HEK293 (cell line): Measurements from ENCODE around the gene OXSR1.

ENCODE experiments used
- CTCF ChIA-PET: fragments of 350-600 bp; formaldehyde crosslinking; extraction: SDS; loops from one replicate; lab custom pipeline; 2021; ENCODE audit warnings: antibody characterized with exemption; lab: Yijun Ruan, JAX
- POLR2A ChIA-PET: fragments of 300-600 bp; formaldehyde crosslinking; extraction: SDS; loops from one replicate; lab custom pipeline; 2020; ENCODE audit warnings: antibody characterized with exemption, inconsistent platforms; lab: Yijun Ruan, JAX
- H3K27ac ChIP-seq: fragments of 200-500 bp; sonication (Bioruptor generic); 2 replicates; pipeline ENCODE4 v1.5.1; 2014; ENCODE audit warnings: low read depth, low read length, control low read depth, inconsistent platforms; ENCODE audit errors: extremely low read depth
- H3K36me3 ChIP-seq, 2 experiments: fragments of 200-500 bp in 1 of 2; sonication (Bioruptor generic) in 1 of 2; 1 replicate in 1 of 2; 2 replicates in 1 of 2; pipeline ENCODE4 v1.5.1; 2014 to 2017; ENCODE audit warnings: inconsistent platforms in 2 of 2, low read length in 2 of 2; ENCODE audit not compliant: control insufficient read depth in 2 of 2, insufficient read depth in 1 of 2
- H3K4me1 ChIP-seq: fragments of 200-500 bp; sonication (Bioruptor generic); 2 replicates; pipeline ENCODE4 v1.5.1; 2014; ENCODE audit warnings: mild to moderate bottlenecking, low read length, inconsistent platforms; ENCODE audit not compliant: control insufficient read depth, insufficient read depth
- H3K4me3 ChIP-seq: 2 replicates; pipeline ENCODE4 v1.5.1; 2011; ENCODE audit warnings: low read depth, mild to moderate bottlenecking, control low read depth, low read length, moderate library complexity
- H3K9me3 ChIP-seq: fragments of 200-500 bp; sonication (Bioruptor generic); 2 replicates; pipeline ENCODE4 v1.5.1; 2014; ENCODE audit warnings: low read depth, low read length, inconsistent platforms; ENCODE audit not compliant: control insufficient read depth, insufficient read depth
- ATF2 ChIP-seq: fragments of 450-650 bp; formaldehyde crosslinking; IDR thresholded peaks from 2 replicates; pipeline ENCODE4 v1.5.1; 2016; ENCODE audit warnings: missing biosample characterization, missing genetic modification characterization, low read depth
- KLF16 ChIP-seq: fragments of 450-650 bp; formaldehyde crosslinking; IDR thresholded peaks from 2 replicates; pipeline ENCODE4 v1.5.1; 2017; ENCODE audit warnings: missing biosample characterization, missing genetic modification characterization
- KLF7 ChIP-seq: fragments of 450-650 bp; formaldehyde crosslinking; IDR thresholded peaks from 2 replicates; pipeline ENCODE4 v1.5.1; 2016; ENCODE audit warnings: missing biosample characterization, missing genetic modification characterization, borderline replicate concordance
- KLF9 ChIP-seq: fragments of 450-650 bp; formaldehyde crosslinking; IDR thresholded peaks from 2 replicates; pipeline ENCODE4 v1.5.1; 2016; ENCODE audit warnings: missing biosample characterization, missing genetic modification characterization, low read depth
- OVOL3 ChIP-seq: fragments of 450-650 bp; formaldehyde crosslinking; IDR thresholded peaks from 2 replicates; pipeline ENCODE4 v1.5.1; 2016; ENCODE audit warnings: missing biosample characterization, missing genetic modification characterization
- PATZ1 ChIP-seq: fragments of 450-650 bp; formaldehyde crosslinking; IDR thresholded peaks from 2 replicates; pipeline ENCODE4 v1.5.1; 2016; ENCODE audit warnings: missing biosample characterization, missing genetic modification characterization
- REST ChIP-seq: fragments of 450-650 bp; formaldehyde crosslinking; IDR thresholded peaks from 2 replicates; pipeline ENCODE4 v1.5.1; 2016; ENCODE audit warnings: missing biosample characterization, missing genetic modification characterization
- SCRT2 ChIP-seq: fragments of 450-650 bp; formaldehyde crosslinking; IDR thresholded peaks from 2 replicates; pipeline ENCODE4 v1.5.1; 2016; ENCODE audit warnings: missing biosample characterization, missing genetic modification characterization
- SP3 ChIP-seq: fragments of 450-650 bp; formaldehyde crosslinking; IDR thresholded peaks from 2 replicates; pipeline ENCODE4 v1.5.1; 2016; ENCODE audit warnings: missing biosample characterization, missing genetic modification characterization
- ZBTB1 ChIP-seq: fragments of 450-650 bp; formaldehyde crosslinking; IDR thresholded peaks from 2 replicates; pipeline ENCODE4 v1.5.1; 2016; ENCODE audit warnings: missing biosample characterization, missing genetic modification characterization
- ZBTB21 ChIP-seq: fragments of 450-650 bp; formaldehyde crosslinking; IDR thresholded peaks from 2 replicates; pipeline ENCODE4 v1.5.1; 2017; ENCODE audit warnings: missing biosample characterization, missing genetic modification characterization
- ZBTB44 ChIP-seq: fragments of 450-650 bp; IDR thresholded peaks from 2 replicates; pipeline ENCODE4 v1.5.1; 2018; ENCODE audit warnings: missing biosample characterization, mild to moderate bottlenecking, missing genetic modification characterization
- ZBTB48 ChIP-seq: fragments of 450-650 bp; formaldehyde crosslinking; IDR thresholded peaks from 2 replicates; pipeline ENCODE4 v1.5.1; 2016; ENCODE audit warnings: missing biosample characterization, missing genetic modification characterization
- ZFHX2 ChIP-seq: fragments of 450-650 bp; formaldehyde crosslinking; conservative IDR thresholded peaks from 2 replicates; pipeline ENCODE4 v1.5.1; 2016; ENCODE audit warnings: missing biosample characterization, missing genetic modification characterization
- ZNF148 ChIP-seq: fragments of 450-650 bp; formaldehyde crosslinking; IDR thresholded peaks from 2 replicates; pipeline ENCODE4 v1.5.0; 2017; ENCODE audit warnings: missing biosample characterization, missing genetic modification characterization, borderline replicate concordance
- ZNF335 ChIP-seq: fragments of 450-650 bp; formaldehyde crosslinking; conservative IDR thresholded peaks from 2 replicates; pipeline ENCODE4 v1.5.1; 2016; ENCODE audit warnings: missing biosample characterization, missing genetic modification characterization
- ZNF398 ChIP-seq: fragments of 450-650 bp; formaldehyde crosslinking; IDR thresholded peaks from 2 replicates; pipeline ENCODE4 v1.5.1; 2017; ENCODE audit warnings: missing biosample characterization, missing genetic modification characterization
- ZNF561 ChIP-seq: fragments of 450-650 bp; IDR thresholded peaks from 2 replicates; pipeline ENCODE4 v1.5.1; 2018; ENCODE audit warnings: missing biosample characterization, missing genetic modification characterization, borderline replicate concordance
- ZNF629 ChIP-seq: fragments of 450-650 bp; formaldehyde crosslinking; IDR thresholded peaks from 2 replicates; pipeline ENCODE4 v1.5.1; 2017; ENCODE audit warnings: missing biosample characterization, missing genetic modification characterization
- ZNF704 ChIP-seq: fragments of 450-650 bp; formaldehyde crosslinking; IDR thresholded peaks from 2 replicates; pipeline ENCODE4 v1.5.1; 2016; ENCODE audit warnings: missing biosample characterization, missing genetic modification characterization
- ZXDB ChIP-seq: fragments of 450-650 bp; formaldehyde crosslinking; IDR thresholded peaks from 2 replicates; pipeline ENCODE4 v1.5.1; 2016; ENCODE audit warnings: missing biosample characterization, missing genetic modification characterization

The OXSR1 gene

GRCh38 chr3:38164952-38165721 is at the start of gene OXSR1:
Gene OXSR1, plus strand, starts transcription at chr3:38165537. Its CDS starts 340 bp downstream, at chr3:38165877.
- ChIA-PET POLR2A (interaction anchor here (0.5 to 4.1 kb wide), 11 partner anchors 11 to 1008 kb away, joined by 3 to 48 read pairs (median 3); partner anchors contain the start of genes ACAA1, MYD88 and XYLB), CTCF (interaction anchor here (0.7 kb wide), 3 partner anchors 14 to 489 kb away, joined by 3 to 6 read pairs (median 4); no protein-coding TSS in a partner anchor)
- no peaks in the 10 kb centered on the region for H3K36me3 ChIP-seq
- H3K4me3 ChIP-seq = peak within 1 kb of the TSS; percentile 80
- no peaks in the 10 kb centered on the region for H3K4me1 ChIP-seq
- no peaks in the 10 kb centered on the region for H3K9me3 ChIP-seq
- H3K27ac ChIP-seq = peak within 1 kb of the TSS; percentile 82
- TF ChIP-seq KLF9 (tag by site-specific recombination) = peak; percentile 98
- TF ChIP-seq ZNF629 (tag by site-specific recombination) = peak; percentile 100
- TF ChIP-seq OVOL3 (tag by site-specific recombination) = 0 out of 2 replicates have a peak, but pooled peaks have one; percentile 21
- TF ChIP-seq SP3 = peak; percentile 98
- TF ChIP-seq ZBTB1 = 0 out of 2 replicates have a peak, but pooled peaks have one; percentile 14
- no peak for TF ChIP-seq REST (tag by site-specific recombination)
- TF ChIP-seq ZBTB21 (tag by site-specific recombination) = peak; percentile 99
- peak; percentile 86 for TF ChIP-seq ZFHX2
- no peak for TF ChIP-seq ZNF148 (tag by site-specific recombination)
- TF ChIP-seq KLF7 (tag by site-specific recombination) = peak; percentile 79
- TF ChIP-seq KLF16 = peak; percentile 71
- TF ChIP-seq ZNF704 (tag by site-specific recombination) = no peak
- peak; percentile 72; the same call in 1 of the 2 replicates for TF ChIP-seq PATZ1
- TF ChIP-seq ATF2 (tag by site-specific recombination) = peak; percentile 98
- peak; percentile 53; the same call in 1 of the 2 replicates for TF ChIP-seq ZBTB48 (tag by site-specific recombination)
- TF ChIP-seq SCRT2 (tag by site-specific recombination) = peak; percentile 65; the same call in 1 of the 2 replicates
- no peak for TF ChIP-seq ZNF398
- TF ChIP-seq ZNF335 = peak; percentile 96
- TF ChIP-seq ZBTB44 = no peak
- peak; percentile 97 for TF ChIP-seq ZXDB (tag by site-specific recombination)
- TF ChIP-seq ZNF561 (tag by site-specific recombination) = no peak; the same call in 1 of the 2 replicates
